Astrocyte (in vitro differentiated cells and primary cell): ENCODE measurements around the gene PLCB4. TPM values are rescaled to one million over a fixed set of nuclear protein-coding genes. Genes with fewer than 3 reads are reported as not detected.

ENCODE experiments used
- DNase-seq: peaks from one replicate; pipeline ENCODE4 v3.0.0-alpha.2; 2010; ENCODE audit warnings: low read depth
- FAIRE-seq: peaks from 2 replicates; lab custom pipeline; 2011; peaks lifted over from hg19 to GRCh38; lab: Jason Lieb, UNC
- H2AFZ ChIP-seq: 2 replicates; pipeline ENCODE4 v1.6.0; 2012; ENCODE audit warnings: low read depth, low read length, inconsistent platforms
- H3K27ac ChIP-seq: 2 replicates; pipeline ENCODE4 v1.5.1; 2011; ENCODE audit warnings: low read depth, low read length, inconsistent platforms
- H3K27me3 ChIP-seq: 2 replicates; pipeline ENCODE4 v1.6.0; 2011; ENCODE audit warnings: low read length, inconsistent platforms; ENCODE audit not compliant: insufficient read depth
- H3K36me3 ChIP-seq: 2 replicates; pipeline ENCODE4 v1.5.1; 2011; ENCODE audit warnings: low read length, inconsistent platforms; ENCODE audit not compliant: insufficient read depth
- H3K4me1 ChIP-seq: 2 replicates; pipeline ENCODE4 v1.5.1; 2011; ENCODE audit warnings: low read length, inconsistent platforms; ENCODE audit not compliant: insufficient read depth
- H3K4me2 ChIP-seq: 2 replicates; pipeline ENCODE4 v1.6.0; 2012; ENCODE audit warnings: low read length, inconsistent platforms
- H3K4me3 ChIP-seq: 2 replicates; pipeline ENCODE4 v1.5.1; 2011; ENCODE audit warnings: low read depth, mild to moderate bottlenecking, low read length, inconsistent platforms; ENCODE audit not compliant: insufficient read depth
- H3K79me2 ChIP-seq: 2 replicates; pipeline ENCODE4 v1.6.0; 2012; ENCODE audit warnings: mild to moderate bottlenecking, low read length, inconsistent platforms; ENCODE audit not compliant: insufficient read depth
- H3K9ac ChIP-seq: 2 replicates; pipeline ENCODE4 v1.6.0; 2012; ENCODE audit warnings: mild to moderate bottlenecking, low read length, inconsistent platforms
- H3K9me3 ChIP-seq: 2 replicates; pipeline ENCODE4 v1.5.1; 2012; ENCODE audit warnings: low read depth, mild to moderate bottlenecking, low read length, inconsistent platforms; ENCODE audit not compliant: insufficient read depth
- H4K20me1 ChIP-seq: 2 replicates; pipeline ENCODE4 v1.6.0; 2012; ENCODE audit warnings: low read length, inconsistent platforms; ENCODE audit not compliant: insufficient read depth
- H3K27ac Mint-ChIP-seq: one replicate; pipeline ENCODE4 v1.8.0; 2021; ENCODE audit warnings: mild to moderate bottlenecking, mixed read lengths; ENCODE audit not compliant: unreplicated experiment
- H3K27me3 Mint-ChIP-seq: one replicate; pipeline ENCODE4 v1.8.0; 2021; ENCODE audit warnings: low read depth, mixed read lengths; ENCODE audit not compliant: unreplicated experiment
- H3K36me3 Mint-ChIP-seq: one replicate; pipeline ENCODE4 v1.8.0; 2021; ENCODE audit warnings: low read depth, mixed read lengths; ENCODE audit not compliant: unreplicated experiment
- H3K4me1 Mint-ChIP-seq: one replicate; pipeline ENCODE4 v1.8.0; 2021; ENCODE audit warnings: low read depth, mixed read lengths; ENCODE audit not compliant: unreplicated experiment
- H3K4me3 Mint-ChIP-seq: one replicate; pipeline ENCODE4 v1.8.0; 2021; ENCODE audit warnings: mild to moderate bottlenecking, moderate library complexity, mixed read lengths; ENCODE audit not compliant: unreplicated experiment
- H3K9me3 Mint-ChIP-seq: one replicate; pipeline ENCODE4 v1.8.0; 2021; ENCODE audit warnings: mild to moderate bottlenecking, mixed read lengths; ENCODE audit not compliant: unreplicated experiment
- EZH2 ChIP-seq: IDR thresholded peaks from 2 replicates; pipeline ENCODE4 v1.6.1; 2012; ENCODE audit warnings: mild to moderate bottlenecking, low read length, inconsistent platforms; ENCODE audit not compliant: insufficient read depth
- total RNA-seq: library from RNA; stranded (reverse); gene quantifications from 2 replicates; pipeline ENCODE4 v1.2.1, GENCODE V29; 2021
- TF ChIP-seq, protein P1 (sequence below): IDR thresholded peaks from 2 replicates; pipeline ENCODE4 v1.5.1; 2011; ENCODE audit warnings: low read depth, mild to moderate bottlenecking, inconsistent platforms, low read length, moderate library complexity; ENCODE audit not compliant: insufficient read depth

The PLCB4 gene
- total RNA-seq, 1 donor from 2014 or later, result 58.2 TPM

DNA sequence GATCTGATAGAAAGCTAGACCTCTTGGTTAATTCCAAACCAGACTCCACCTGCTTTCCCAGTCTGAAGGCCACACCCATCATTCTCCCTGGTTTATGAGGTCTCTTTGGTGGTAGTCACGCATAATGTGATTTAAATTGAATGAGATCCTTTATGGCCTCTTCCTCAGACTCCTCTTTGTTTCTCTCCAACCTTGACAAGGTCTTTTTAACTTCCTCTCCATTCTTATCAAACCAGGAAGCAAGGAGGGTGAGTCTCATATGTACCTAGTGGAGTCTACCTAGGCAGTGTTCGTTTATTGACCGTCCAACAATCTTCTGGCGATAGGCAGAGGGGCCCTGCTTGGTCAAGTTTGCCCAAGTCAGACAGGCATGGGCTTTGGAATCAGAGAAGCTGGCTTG lies 261.3 kb downstream of the PLCB4 start:
- no peaks in the 10 kb centered on the region for H3K27me3 Mint-ChIP-seq
- H3K27ac Mint-ChIP-seq, result no peak overlapping the region
- no peak overlapping the region for H3K9ac ChIP-seq
- FAIRE-seq (no peak), DNase-seq (no peak)
- H3K79me2 ChIP-seq, result no peaks in the 10 kb centered on the region
- no peak overlapping the region for H2AFZ ChIP-seq
- H3K4me1 Mint-ChIP-seq, result peaks cover 10% of the 10 kb centered on the region
- H3K4me3 ChIP-seq, result no peak overlapping the region
- no peaks in the 10 kb centered on the region for H3K4me1 ChIP-seq
- H4K20me1 ChIP-seq, result no peaks in the 10 kb centered on the region
- no peaks in the 10 kb centered on the region for H3K9me3 Mint-ChIP-seq
- no peak overlapping the region for H3K4me3 Mint-ChIP-seq
- H3K27ac ChIP-seq, result no peak overlapping the region
- TF ChIP-seq EZH2, result no peak
- TF ChIP-seq, protein P1, sequence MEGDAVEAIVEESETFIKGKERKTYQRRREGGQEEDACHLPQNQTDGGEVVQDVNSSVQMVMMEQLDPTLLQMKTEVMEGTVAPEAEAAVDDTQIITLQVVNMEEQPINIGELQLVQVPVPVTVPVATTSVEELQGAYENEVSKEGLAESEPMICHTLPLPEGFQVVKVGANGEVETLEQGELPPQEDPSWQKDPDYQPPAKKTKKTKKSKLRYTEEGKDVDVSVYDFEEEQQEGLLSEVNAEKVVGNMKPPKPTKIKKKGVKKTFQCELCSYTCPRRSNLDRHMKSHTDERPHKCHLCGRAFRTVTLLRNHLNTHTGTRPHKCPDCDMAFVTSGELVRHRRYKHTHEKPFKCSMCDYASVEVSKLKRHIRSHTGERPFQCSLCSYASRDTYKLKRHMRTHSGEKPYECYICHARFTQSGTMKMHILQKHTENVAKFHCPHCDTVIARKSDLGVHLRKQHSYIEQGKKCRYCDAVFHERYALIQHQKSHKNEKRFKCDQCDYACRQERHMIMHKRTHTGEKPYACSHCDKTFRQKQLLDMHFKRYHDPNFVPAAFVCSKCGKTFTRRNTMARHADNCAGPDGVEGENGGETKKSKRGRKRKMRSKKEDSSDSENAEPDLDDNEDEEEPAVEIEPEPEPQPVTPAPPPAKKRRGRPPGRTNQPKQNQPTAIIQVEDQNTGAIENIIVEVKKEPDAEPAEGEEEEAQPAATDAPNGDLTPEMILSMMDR, result no peak
- H3K27me3 ChIP-seq, result no peaks in the 10 kb centered on the region
- no peaks in the 10 kb centered on the region for H3K36me3 ChIP-seq
- no peaks in the 10 kb centered on the region for H3K9me3 ChIP-seq
- no peak overlapping the region for H3K4me2 ChIP-seq
- H3K36me3 Mint-ChIP-seq, result no peaks in the 10 kb centered on the region

DNA sequence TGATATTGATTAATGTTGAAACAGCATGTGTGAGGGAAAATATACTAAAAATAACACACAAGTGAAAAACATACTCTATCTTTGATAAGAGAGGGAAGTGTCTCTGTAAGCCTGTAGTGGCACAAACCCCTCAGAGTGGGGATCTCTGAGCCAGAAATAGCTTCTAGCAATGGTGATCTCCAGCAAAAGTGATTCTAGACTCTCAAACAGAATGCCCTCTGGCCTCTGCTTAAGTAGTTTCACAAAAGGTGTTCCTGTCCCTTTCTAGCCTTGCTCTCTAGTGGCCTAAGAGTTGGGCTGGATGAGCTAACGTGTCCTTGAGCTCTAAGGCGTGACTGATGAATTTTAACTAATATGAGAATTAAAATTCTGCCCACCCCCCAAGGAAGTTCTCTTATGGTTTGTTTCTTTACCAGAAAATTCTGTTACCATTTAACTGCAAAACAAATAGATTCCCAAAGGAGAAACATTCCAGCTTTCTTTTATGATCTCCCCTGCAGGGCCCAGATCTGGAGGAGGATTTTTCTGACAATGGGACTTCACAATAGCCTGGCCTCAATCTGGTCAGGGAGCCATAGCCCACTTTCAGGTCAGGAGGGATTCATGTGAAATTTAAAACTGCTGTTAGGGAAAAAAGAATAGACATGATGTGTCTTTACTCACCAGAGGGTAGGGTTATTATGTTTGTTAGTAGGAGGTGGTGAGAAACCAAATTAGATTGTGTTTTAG lies 263.0 kb downstream of the PLCB4 start:
- no peak overlapping the region for H3K4me3 Mint-ChIP-seq
- Histone ChIP-seq H3K4me1 (no peaks in the 10 kb centered on the region), H2AFZ (no peak overlapping the region), H4K20me1 (no peaks in the 10 kb centered on the region), H3K9ac (no peak overlapping the region), H3K79me2 (no peaks in the 10 kb centered on the region), H3K36me3 (no peaks in the 10 kb centered on the region), H3K27ac (no peak overlapping the region), H3K4me3 (no peak overlapping the region), H3K9me3 (no peaks in the 10 kb centered on the region), H3K27me3 (no peaks in the 10 kb centered on the region), H3K4me2 (no peak overlapping the region)
- no peak overlapping the region for H3K27ac Mint-ChIP-seq
- DNase-seq (no peak), FAIRE-seq (no peak)
- peaks cover 17% of the 10 kb centered on the region for H3K4me1 Mint-ChIP-seq
- TF ChIP-seq, protein P1, result no peak
- no peak for TF ChIP-seq EZH2
- no peaks in the 10 kb centered on the region for H3K27me3 Mint-ChIP-seq
- no peaks in the 10 kb centered on the region for H3K36me3 Mint-ChIP-seq
- H3K9me3 Mint-ChIP-seq, result no peaks in the 10 kb centered on the region

DNA sequence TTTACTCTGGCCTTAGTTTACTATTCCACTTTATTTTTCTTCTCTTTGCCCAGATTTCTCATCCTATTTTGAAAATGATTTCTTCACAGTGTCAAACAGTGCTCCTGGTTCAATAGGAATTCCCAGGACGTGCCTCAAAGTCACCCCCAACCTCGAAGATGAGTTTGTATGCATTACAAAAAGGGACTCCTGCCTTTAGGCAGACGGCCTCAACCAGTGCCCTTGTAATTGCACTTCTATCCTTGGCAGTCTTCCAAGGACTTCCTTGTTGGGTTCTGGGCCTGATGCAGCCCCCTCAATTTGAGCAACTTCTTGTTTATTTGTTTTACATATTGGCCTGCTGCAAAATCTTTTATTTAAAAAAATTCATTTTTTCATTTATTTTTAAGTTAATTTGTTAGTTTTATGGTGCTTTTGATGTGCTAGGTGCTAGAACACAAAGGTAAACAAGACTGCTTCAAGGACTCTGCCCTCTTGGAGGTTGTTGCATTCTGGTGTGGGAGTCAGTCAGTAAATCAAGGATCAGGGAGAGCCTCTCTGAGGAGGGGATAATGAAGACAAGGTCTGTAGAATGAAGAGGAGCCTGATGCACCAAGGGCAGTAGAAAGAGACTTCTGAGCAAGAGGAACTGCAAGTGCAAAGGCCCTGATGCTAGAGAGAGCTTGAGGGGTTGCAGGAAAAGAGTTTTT lies 264.0 kb downstream of the PLCB4 start:
- H2AFZ ChIP-seq, result no peak overlapping the region
- H3K27me3 Mint-ChIP-seq, result no peaks in the 10 kb centered on the region
- no peaks in the 10 kb centered on the region for H3K9me3 ChIP-seq
- TF ChIP-seq, protein P1, result no peak
- no peak for TF ChIP-seq EZH2
- no peak for DNase-seq
- H3K27ac Mint-ChIP-seq, result no peak overlapping the region
- H3K27me3 ChIP-seq, result no peaks in the 10 kb centered on the region
- H3K4me2 ChIP-seq, result no peak overlapping the region
- no peak overlapping the region for H3K9ac ChIP-seq
- H3K4me1 ChIP-seq, result no peaks in the 10 kb centered on the region
- no peaks in the 10 kb centered on the region for H3K36me3 ChIP-seq
- H3K4me3 Mint-ChIP-seq, result no peak overlapping the region
- H3K79me2 ChIP-seq, result no peaks in the 10 kb centered on the region
- peaks cover 17% of the 10 kb centered on the region for H3K4me1 Mint-ChIP-seq
- no peak overlapping the region for H3K27ac ChIP-seq
- no peaks in the 10 kb centered on the region for H3K9me3 Mint-ChIP-seq
- H3K4me3 ChIP-seq, result no peak overlapping the region
- H4K20me1 ChIP-seq, result no peaks in the 10 kb centered on the region
- no peaks in the 10 kb centered on the region for H3K36me3 Mint-ChIP-seq
- FAIRE-seq, result no peak
